ENCODE data around the gene ZNRF4. TPM values are rescaled to one million over a fixed set of nuclear protein-coding genes. Genes with fewer than 3 reads are reported as not detected.

ZNRF4 gene
- total RNA-seq, 1 experiment from 2014 or later = not detected

DNA sequence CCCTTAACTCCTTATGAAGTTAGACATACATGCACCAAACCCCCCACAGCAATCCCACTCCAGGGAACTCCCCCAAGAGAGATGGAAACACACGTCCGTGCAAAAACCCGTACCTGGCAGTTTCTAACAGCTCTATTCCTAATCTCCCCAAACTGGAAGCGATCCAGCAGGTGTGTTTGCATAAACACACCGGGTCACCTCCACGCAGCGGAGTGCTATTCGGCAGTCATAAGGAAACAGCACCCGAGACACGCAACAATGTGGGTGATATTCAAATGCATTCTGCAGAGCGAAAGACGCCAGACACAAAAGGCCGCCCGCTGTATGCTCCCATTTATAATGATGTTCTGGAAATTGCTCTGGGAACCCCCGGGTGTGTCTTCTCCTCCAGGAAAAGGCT, 6.8 kb upstream of the ZNRF4 start:
- H3K9me3 ChIP-seq (replicated peaks) = no peaks in the 10 kb centered on the region
- H3K27me3 ChIP-seq (replicated peaks) = peaks cover 12% of the 10 kb centered on the region; the same call in 1 of the 2 replicates
- H3K4me3 ChIP-seq = no peak overlapping the region
- DNase-seq (ENCODE audit: low read depth in 1 of 2, low spot score in 2 of 2) = no peak
- no peak overlapping the region for H3K27ac ChIP-seq
- H3K4me1 ChIP-seq (replicated peaks) = no peaks in the 10 kb centered on the region
- no peaks in the 10 kb centered on the region for H3K36me3 ChIP-seq

DNA sequence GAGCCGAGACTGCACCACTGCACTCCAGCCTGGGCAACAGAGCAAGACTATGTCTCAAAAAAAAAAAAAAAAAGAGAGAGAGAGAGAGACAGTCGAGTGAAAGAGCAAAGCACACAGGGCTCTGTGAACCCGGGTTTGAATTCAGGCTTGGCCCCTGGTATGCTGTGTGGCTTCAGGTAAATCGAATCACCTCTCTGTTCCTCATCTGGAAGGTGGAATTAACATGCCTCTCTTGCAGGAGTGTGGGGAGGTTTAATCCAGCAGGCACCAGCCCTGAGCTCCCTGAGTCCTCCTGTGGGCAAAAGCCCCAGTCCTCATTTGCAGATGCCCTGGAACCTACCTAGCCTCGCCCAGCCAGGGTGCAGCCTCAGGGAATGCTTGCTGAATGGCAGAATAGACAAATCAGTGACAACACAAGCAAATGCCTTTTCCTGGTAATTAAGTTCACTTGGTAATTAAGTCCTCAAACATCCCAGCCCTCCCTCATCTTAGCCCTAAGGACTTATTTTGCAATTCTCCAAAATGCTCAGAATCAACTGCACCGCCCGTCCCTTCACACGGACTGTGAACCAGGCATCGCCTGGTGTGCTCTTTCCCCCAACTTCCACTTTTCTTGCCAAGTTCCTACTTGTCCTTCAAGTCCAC, 4.6 kb upstream of the ZNRF4 start:
- H3K9me3 ChIP-seq (replicated peaks) = no peaks in the 10 kb centered on the region
- H3K4me1 ChIP-seq (replicated peaks) = no peaks in the 10 kb centered on the region
- H3K36me3 ChIP-seq = no peaks in the 10 kb centered on the region
- peaks cover 17% of the 10 kb centered on the region; the same call in 1 of the 2 replicates for H3K27me3 ChIP-seq (replicated peaks)
- no peak overlapping the region for H3K4me3 ChIP-seq
- no peak overlapping the region for H3K27ac ChIP-seq
- DNase-seq (ENCODE audit: low read depth in 1 of 2, low spot score in 2 of 2) = no peak

DNA sequence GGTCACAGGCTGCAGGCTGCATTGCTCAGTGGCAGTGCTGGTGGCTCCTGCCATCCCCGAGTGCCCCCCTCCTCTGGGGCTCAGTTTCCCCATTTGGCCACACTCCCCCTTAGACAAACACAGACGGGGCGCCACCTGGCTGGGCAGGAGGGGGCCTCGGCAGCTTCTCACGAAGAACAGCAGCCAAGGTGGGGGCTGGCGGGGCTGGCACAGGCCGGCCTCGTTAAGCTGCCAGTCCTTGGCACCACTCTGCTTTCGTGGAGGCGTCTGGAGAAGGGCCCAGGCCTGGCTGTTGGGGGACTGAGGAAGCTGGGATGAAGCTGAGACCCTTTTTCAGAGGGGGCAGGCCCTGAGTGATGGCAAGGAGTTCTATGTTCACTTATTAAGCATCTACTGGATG, 3.7 kb upstream of the ZNRF4 start:
- H3K36me3 ChIP-seq = no peaks in the 10 kb centered on the region
- H3K27ac ChIP-seq = no peak overlapping the region
- no peaks in the 10 kb centered on the region for H3K9me3 ChIP-seq (replicated peaks)
- no peaks in the 10 kb centered on the region for H3K4me1 ChIP-seq (replicated peaks)
- DNase-seq (ENCODE audit: low read depth in 1 of 2, low spot score in 2 of 2) = no peak
- H3K4me3 ChIP-seq = no peak overlapping the region
- H3K27me3 ChIP-seq (replicated peaks) = peaks cover 18% of the 10 kb centered on the region; the same call in 1 of the 2 replicates

DNA sequence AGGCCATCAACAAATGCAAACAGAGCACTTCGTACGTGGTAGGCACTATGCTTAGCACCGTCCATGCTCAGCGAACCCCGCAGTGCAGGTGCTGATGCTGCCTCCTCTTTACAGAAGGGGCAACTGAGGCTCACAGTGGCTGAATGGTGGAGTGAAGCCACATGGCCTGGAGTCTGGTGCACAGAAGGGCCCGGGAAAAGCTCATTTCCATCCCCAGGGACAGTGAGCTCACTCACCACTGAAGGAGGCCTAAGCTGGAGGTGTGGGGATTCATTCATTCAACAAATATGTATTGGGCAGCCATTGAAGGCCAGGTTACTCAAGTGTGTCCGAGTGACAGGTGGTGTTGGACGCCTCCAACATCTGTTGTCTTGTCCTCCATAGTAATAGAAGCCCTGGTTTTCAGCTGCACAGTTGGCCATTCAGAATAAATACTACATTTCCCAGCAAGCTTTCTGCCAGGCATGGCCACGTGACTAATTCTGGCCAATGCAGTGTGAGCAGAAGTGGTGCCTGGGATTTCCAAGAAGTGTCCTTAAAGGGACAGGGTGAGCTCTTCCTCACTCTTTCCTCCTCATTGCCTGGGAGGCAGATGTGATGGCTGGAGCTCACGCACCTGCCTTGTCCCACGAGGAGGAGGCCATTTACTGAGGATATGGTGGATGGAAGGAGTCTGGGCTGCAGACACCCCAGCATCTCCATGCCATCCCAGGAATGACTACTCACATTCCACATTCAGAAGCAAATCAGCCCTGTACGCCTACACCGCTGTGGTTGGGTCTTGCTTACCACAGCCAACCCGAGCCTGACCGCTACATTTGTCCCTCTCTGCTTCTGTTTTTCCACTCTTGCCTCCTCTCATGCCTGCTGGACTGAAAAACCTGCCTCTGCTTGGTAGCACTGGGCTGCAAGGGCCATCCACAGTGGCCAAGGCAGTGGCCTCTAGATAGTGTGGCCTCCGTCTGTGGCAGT, 2.3 kb upstream of the ZNRF4 start:
- H3K4me1 ChIP-seq (replicated peaks) = no peaks in the 10 kb centered on the region
- H3K9me3 ChIP-seq (replicated peaks) = no peaks in the 10 kb centered on the region
- no peaks in the 10 kb centered on the region for H3K36me3 ChIP-seq
- no peak overlapping the region for H3K27ac ChIP-seq
- peak in 1 of 2 experiments; percentile 16 for DNase-seq (ENCODE audit: low read depth in 1 of 2, low spot score in 2 of 2)
- peaks cover 24% of the 10 kb centered on the region; the same call in 1 of the 2 replicates for H3K27me3 ChIP-seq (replicated peaks)
- H3K4me3 ChIP-seq = no peak overlapping the region

DNA sequence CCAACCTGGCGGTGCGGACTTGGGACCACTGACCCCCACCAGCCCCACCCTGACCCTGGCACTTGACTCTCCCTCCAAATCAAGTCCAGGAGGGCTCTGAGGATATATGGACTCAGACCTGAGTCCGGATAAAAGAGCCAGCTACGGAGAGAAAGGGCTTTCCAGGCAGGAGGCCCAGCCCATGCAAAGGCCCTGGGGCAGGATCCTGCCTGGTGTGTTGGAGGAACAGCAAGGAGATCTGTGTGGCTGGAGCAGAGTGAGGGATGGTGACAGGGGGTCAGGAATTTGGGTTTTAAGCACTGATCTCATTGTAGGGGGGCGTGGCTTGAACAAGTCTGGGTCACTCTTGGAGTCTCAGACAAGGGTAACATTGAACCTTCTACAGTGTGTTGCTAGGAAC, 474 bp upstream of the ZNRF4 start:
- H3K4me3 ChIP-seq = no peak overlapping the region
- H3K9me3 ChIP-seq (replicated peaks) = no peaks in the 10 kb centered on the region
- no peak overlapping the region for H3K27ac ChIP-seq
- peaks cover 19% of the 10 kb centered on the region; the same call in 1 of the 2 replicates for H3K27me3 ChIP-seq (replicated peaks)
- no peaks in the 10 kb centered on the region for H3K4me1 ChIP-seq (replicated peaks)
- no peaks in the 10 kb centered on the region for H3K36me3 ChIP-seq
- no peak for DNase-seq (ENCODE audit: low read depth in 1 of 2, low spot score in 2 of 2)

DNA sequence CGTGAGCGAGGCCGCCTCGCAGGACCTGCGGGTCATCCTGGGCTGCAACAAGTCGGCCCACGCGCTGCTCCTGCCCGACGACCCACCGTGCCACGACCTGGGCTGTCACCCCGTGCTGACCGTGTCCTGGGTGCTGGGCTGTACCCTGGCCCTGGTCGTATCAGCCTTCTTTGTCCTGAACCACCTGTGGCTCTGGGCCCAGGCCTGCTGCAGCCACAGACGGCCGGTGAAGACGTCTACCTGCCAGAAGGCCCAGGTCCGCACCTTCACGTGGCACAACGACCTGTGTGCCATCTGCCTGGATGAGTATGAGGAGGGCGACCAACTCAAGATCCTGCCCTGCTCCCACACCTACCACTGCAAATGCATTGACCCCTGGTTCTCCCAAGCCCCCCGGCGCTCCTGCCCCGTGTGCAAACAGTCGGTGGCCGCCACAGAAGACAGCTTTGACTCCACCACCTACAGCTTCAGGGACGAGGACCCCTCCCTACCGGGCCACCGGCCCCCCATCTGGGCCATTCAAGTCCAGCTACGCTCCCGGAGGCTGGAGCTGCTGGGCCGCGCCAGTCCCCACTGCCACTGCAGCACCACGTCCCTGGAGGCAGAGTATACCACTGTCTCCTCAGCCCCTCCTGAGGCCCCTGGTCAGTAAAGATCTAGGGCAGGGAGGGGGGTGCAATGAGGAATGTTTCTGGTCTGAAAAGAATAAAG, 1.1 kb downstream of the ZNRF4 start:
- no peak for DNase-seq (ENCODE audit: low read depth in 1 of 2, low spot score in 2 of 2)
- Histone ChIP-seq H3K36me3 (no peaks in the 10 kb centered on the region), H3K9me3 (replicated peaks) (no peaks in the 10 kb centered on the region), H3K27me3 (replicated peaks) (peaks cover 13% of the 10 kb centered on the region; the same call in 1 of the 2 replicates), H3K4me3 (no peak overlapping the region), H3K4me1 (replicated peaks) (no peaks in the 10 kb centered on the region), H3K27ac (no peak overlapping the region)

DNA sequence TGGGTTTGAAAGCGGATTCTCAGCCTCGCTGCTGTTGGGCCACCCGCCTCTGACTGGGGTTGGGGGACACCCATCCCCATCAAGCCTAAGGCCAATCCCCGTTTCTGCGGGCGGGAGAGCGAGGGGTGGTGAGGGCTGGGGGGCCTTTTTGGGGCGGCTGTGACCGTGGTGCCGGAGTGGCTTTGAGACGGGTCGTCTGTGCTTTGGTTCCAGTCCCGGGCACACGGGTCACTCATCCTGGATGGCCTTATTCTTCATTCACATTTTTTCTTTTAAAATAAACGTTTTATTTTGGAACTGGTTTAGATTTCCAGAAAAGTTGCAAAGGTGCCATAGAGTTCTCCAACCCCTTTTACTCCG, 1.6 kb downstream of the ZNRF4 start:
- no peaks in the 10 kb centered on the region for H3K9me3 ChIP-seq (replicated peaks)
- no peak overlapping the region for H3K27ac ChIP-seq
- no peak overlapping the region for H3K4me3 ChIP-seq
- H3K27me3 ChIP-seq (replicated peaks) = peaks cover 12% of the 10 kb centered on the region; the same call in 1 of the 2 replicates
- DNase-seq (ENCODE audit: low read depth in 1 of 2, low spot score in 2 of 2) = no peak
- no peaks in the 10 kb centered on the region for H3K36me3 ChIP-seq
- H3K4me1 ChIP-seq (replicated peaks) = no peaks in the 10 kb centered on the region

DNA sequence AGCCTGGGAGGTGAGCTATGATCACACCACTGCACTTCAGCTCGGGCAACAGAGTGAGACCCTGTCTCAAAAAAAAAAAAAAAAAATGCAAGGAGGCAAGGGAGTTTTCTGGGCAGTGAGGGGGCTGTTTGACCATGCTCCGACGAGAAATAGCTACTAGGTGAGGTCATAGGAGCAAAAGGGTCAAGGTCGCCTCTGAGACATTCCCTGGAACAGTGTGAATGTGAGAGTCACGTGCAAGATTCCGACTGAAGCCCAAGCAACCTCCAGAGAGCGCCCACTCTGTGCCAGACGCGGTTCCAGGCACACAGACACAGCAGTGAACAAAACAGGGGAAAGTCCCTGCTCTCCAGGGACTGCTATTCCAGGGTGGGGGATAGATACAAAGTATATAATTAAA, 2.5 kb downstream of the ZNRF4 start:
- DNase-seq (ENCODE audit: low read depth in 1 of 2, low spot score in 2 of 2) = no peak
- H3K4me3 ChIP-seq = no peak overlapping the region
- peaks cover 12% of the 10 kb centered on the region; the same call in 1 of the 2 replicates for H3K27me3 ChIP-seq (replicated peaks)
- H3K27ac ChIP-seq = no peak overlapping the region
- H3K4me1 ChIP-seq (replicated peaks) = no peaks in the 10 kb centered on the region
- no peaks in the 10 kb centered on the region for H3K9me3 ChIP-seq (replicated peaks)
- H3K36me3 ChIP-seq = no peaks in the 10 kb centered on the region

DNA sequence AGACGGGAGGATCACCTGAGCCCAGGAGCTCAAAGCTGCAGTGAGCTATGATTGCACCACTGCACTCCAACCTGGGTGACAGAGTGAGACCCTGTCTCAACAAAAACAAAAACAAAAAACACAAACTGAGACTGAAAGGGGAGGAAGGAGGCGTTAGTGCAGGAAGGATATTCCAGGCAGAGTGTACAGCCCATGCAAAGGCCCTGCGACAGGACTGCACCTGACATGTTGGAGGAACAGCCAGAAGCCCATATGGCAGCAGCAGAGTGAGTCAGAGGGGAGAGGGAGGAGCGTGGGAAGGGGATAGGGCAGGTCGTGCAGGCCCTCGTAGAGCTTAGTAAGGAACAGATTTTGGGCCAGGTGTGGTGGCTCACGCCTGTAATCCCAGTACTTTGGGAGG, 3.2 kb downstream of the ZNRF4 start:
- H3K9me3 ChIP-seq (replicated peaks) = no peaks in the 10 kb centered on the region
- no peaks in the 10 kb centered on the region for H3K4me1 ChIP-seq (replicated peaks)
- H3K27ac ChIP-seq = no peak overlapping the region
- peaks cover 12% of the 10 kb centered on the region; the same call in 1 of the 2 replicates for H3K27me3 ChIP-seq (replicated peaks)
- no peak for DNase-seq (ENCODE audit: low read depth in 1 of 2, low spot score in 2 of 2)
- H3K36me3 ChIP-seq = no peaks in the 10 kb centered on the region
- no peak overlapping the region for H3K4me3 ChIP-seq

DNA sequence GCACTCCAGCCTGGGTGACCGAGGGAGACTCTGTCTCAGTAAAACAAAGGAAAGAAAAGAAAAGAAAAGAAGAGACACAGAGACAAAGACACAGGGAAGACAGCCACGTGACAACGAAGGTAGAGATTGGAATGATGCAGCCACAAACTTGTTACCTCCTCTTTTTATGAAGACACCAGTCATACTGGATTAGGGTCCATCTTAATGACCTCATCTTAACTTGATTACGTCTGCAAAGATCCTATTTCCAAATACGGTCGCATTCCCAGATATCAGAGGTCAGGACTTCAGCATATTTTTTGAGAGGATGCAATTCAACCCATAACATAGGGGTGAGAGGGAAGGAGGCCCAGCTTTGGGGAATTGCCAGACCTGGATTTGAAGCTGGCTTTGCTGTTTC, 4.1 kb downstream of the ZNRF4 start:
- no peak overlapping the region for H3K27ac ChIP-seq
- no peak overlapping the region for H3K4me3 ChIP-seq
- no peaks in the 10 kb centered on the region for H3K9me3 ChIP-seq (replicated peaks)
- peaks cover 12% of the 10 kb centered on the region; the same call in 1 of the 2 replicates for H3K27me3 ChIP-seq (replicated peaks)
- no peaks in the 10 kb centered on the region for H3K36me3 ChIP-seq
- no peak for DNase-seq (ENCODE audit: low read depth in 1 of 2, low spot score in 2 of 2)
- H3K4me1 ChIP-seq (replicated peaks) = no peaks in the 10 kb centered on the region

DNA sequence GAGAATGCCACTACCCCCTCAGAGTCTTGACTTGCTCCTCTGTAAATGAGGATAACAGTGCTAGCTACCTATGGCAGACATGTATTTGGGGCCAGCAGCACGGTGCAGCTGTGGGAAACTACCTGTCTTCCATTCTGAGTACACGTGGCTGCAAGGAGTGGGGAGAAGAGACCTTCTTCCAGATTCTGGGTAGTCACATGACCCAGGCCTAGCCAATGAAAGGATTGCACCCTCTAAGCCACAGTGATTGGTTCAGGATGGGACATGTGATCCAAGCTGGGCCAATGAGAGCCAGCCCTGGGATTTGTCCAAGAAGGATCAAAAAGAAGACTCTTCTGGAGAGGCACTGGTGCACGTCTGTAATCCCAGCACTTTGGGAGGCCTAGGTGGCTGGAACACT, 5.5 kb downstream of the ZNRF4 start:
- Histone ChIP-seq H3K9me3 (replicated peaks) (no peaks in the 10 kb centered on the region), H3K4me3 (no peak overlapping the region), H3K4me1 (replicated peaks) (no peaks in the 10 kb centered on the region), H3K27me3 (replicated peaks) (peaks cover 7% of the 10 kb centered on the region; the same call in 1 of the 2 replicates), H3K36me3 (no peaks in the 10 kb centered on the region), H3K27ac (no peak overlapping the region)
- no peak for DNase-seq (ENCODE audit: low read depth in 1 of 2, low spot score in 2 of 2)

DNA sequence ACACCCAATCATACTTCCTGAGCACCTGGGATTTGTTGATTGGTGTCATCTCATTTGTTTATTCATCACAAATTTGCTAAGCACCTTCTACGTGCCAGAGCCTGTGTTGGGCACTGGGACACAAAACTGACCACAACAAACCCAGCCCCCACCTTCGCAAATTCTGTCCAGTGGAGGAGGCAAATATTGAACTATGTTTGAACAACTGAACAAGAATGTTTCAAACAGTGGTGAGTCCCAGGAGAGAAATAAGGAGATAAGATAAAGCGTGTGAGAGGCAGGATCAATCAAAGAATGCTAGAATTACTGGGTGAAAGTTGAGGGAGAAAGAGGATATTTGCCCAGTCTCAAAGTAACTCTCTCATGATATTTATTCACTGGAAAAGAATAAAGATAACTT, 8.7 kb downstream of the ZNRF4 start:
- Histone ChIP-seq H3K27ac (no peak overlapping the region), H3K36me3 (no peaks in the 10 kb centered on the region), H3K27me3 (replicated peaks) (peaks cover 16% of the 10 kb centered on the region), H3K4me3 (no peak overlapping the region), H3K9me3 (replicated peaks) (no peaks in the 10 kb centered on the region), H3K4me1 (replicated peaks) (no peaks in the 10 kb centered on the region)
- no peak for DNase-seq (ENCODE audit: low read depth in 1 of 2, low spot score in 2 of 2)

DNA sequence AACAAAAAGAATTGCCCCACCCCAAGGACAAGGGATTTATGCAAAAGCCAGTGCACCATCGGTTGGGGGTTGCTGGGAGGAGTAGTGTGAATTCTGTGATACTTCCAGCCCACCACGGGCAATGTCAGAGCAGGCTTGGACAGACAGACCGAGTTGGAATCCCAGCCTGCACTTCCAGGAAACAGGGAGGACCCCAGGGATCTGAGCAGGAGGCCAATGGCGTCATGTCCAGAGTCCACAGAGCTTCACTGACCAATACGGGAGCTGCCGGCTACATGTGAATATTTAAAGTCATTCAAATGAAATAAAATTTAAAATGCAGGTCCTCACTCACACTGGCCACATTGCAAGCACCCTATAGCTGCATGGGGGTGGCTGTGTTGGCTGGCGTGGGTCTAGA, 10.9 kb downstream of the ZNRF4 start:
- Histone ChIP-seq H3K4me3 (no peak overlapping the region), H3K9me3 (replicated peaks) (no peaks in the 10 kb centered on the region), H3K27ac (no peak overlapping the region), H3K27me3 (replicated peaks) (peaks cover 16% of the 10 kb centered on the region), H3K36me3 (no peaks in the 10 kb centered on the region), H3K4me1 (replicated peaks) (no peaks in the 10 kb centered on the region)
- no peak for DNase-seq (ENCODE audit: low read depth in 1 of 2, low spot score in 2 of 2)

Measured in SJSA1 (cell line).